ENCODE data around the gene TSHZ2. TPM values are rescaled to one million over a fixed set of nuclear protein-coding genes. Genes with fewer than 3 reads are reported as not detected.

The TSHZ2 gene
- total RNA-seq, 1 experiment from 2014 or later: 0.07 TPM

GRCh38 chr20:53074811-53075314 is 102.7 kb downstream of the TSHZ2 start (continued):
- TF ChIP-seq, protein P1, sequence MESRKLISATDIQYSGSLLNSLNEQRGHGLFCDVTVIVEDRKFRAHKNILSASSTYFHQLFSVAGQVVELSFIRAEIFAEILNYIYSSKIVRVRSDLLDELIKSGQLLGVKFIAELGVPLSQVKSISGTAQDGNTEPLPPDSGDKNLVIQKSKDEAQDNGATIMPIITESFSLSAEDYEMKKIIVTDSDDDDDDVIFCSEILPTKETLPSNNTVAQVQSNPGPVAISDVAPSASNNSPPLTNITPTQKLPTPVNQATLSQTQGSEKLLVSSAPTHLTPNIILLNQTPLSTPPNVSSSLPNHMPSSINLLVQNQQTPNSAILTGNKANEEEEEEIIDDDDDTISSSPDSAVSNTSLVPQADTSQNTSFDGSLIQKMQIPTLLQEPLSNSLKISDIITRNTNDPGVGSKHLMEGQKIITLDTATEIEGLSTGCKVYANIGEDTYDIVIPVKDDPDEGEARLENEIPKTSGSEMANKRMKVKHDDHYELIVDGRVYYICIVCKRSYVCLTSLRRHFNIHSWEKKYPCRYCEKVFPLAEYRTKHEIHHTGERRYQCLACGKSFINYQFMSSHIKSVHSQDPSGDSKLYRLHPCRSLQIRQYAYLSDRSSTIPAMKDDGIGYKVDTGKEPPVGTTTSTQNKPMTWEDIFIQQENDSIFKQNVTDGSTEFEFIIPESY (IDR thresholded peaks at IDR 0.05; ENCODE audit: extremely low read depth, insufficient replicate concordance, low read length): no peak
- TF ChIP-seq YY1 (IDR thresholded peaks at IDR 0.05; ENCODE audit: extremely low read depth, insufficient replicate concordance, low read depth, low read length) (no peak), ZFX (IDR thresholded peaks at IDR 0.05) (no peak)

DNA sequence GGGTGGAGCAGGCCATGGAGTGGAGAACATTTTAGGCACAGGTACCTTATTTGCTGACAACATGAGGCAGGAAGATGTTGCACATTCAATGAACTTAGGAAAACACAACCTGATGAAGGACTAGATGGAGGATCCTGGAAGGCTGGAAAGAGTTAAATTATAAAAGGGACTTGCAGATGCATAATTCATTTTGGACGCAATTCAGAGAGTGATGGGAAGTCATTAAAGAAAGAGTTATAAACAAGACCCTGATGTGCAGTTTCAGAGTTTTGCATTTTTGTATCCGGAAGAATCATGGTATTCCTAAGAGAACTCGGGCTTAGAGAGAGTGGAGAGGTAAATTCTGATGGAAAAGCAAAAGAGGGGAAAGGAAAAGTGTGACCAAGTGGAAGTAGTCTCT is 104.5 kb downstream of the TSHZ2 start:
- ChIA-PET CTCF (no interaction called here), RAD21 (ENCODE audit: low non-redundant PET in 1 of 2, low total read pairs in 2 of 2, uncharacterized antibody in 2 of 2, unreplicated experiment in 2 of 2) (no interaction called here), POLR2A (no interaction called here)
- Histone ChIP-seq H3K9me3 (ENCODE audit: control insufficient read depth in 1 of 2, insufficient read depth in 1 of 2, low read depth in 1 of 2, low read length in 2 of 2) (no peaks in the 10 kb centered on the region), H3K36me3 (ENCODE audit: control insufficient read depth in 1 of 2, insufficient read depth in 2 of 2, low read length in 2 of 2) (no peaks in the 10 kb centered on the region), H3K4me1 (ENCODE audit: control insufficient read depth in 1 of 2, insufficient read depth in 2 of 2, low read length in 2 of 2) (no peaks in the 10 kb centered on the region; a peak in 1 of 4 replicates), H3K79me2 (ENCODE audit: insufficient read depth, low read length) (no peaks in the 10 kb centered on the region), H3K27ac (ENCODE audit: low read depth, low read length) (no peak overlapping the region), H3K9ac (ENCODE audit: low read length) (no peak overlapping the region), H4K20me1 (ENCODE audit: insufficient read depth) (no peaks in the 10 kb centered on the region), H3K4me3 (replicated peaks in 1 of 2; ENCODE audit: low read depth in 1 of 2, low read length in 2 of 2) (no peak overlapping the region), H2AFZ (ENCODE audit: low read depth, low read length, poor library complexity, severe bottlenecking) (no peak overlapping the region), H3K4me2 (ENCODE audit: low read length) (no peak overlapping the region), H3K9me2 (ENCODE audit: insufficient read depth) (no peaks in the 10 kb centered on the region), H3K27me3 (ENCODE audit: insufficient read depth, low read length) (0 out of 2 replicates have a peak, but pooled peaks cover 4% of the 10 kb centered on the region)
- DNase-seq (ENCODE audit: low read depth, low spot score) (no peak), ATAC-seq (no peak)
- BruUV-seq (replicated peaks): no TSS peak
- no peak for TF ChIP-seq RAD21 (IDR thresholded peaks at IDR 0.05; ENCODE audit: low read depth)
- no peak for TF ChIP-seq ELF1 (IDR thresholded peaks at IDR 0.05; ENCODE audit: borderline replicate concordance, low read depth)
- no peak for TF ChIP-seq SIN3A (IDR thresholded peaks at IDR 0.05; ENCODE audit: low read depth)
- TF ChIP-seq TCF7L2 (IDR thresholded peaks at IDR 0.05; ENCODE audit: borderline replicate concordance, extremely low read depth, insufficient read depth, insufficient read length): no peak
- TF ChIP-seq EGR1 (IDR thresholded peaks at IDR 0.05; ENCODE audit: low read depth): no peak
- TF ChIP-seq POLR2AphosphoS5 (IDR thresholded peaks at IDR 0.05; ENCODE audit: low read depth, low read length): no peak
- no peak for TF ChIP-seq YY1 (IDR thresholded peaks at IDR 0.05; ENCODE audit: extremely low read depth, insufficient replicate concordance, low read depth, low read length)
- no peak for TF ChIP-seq JUND (IDR thresholded peaks at IDR 0.05)
- TF ChIP-seq, protein P1 (IDR thresholded peaks at IDR 0.05; ENCODE audit: extremely low read depth, insufficient replicate concordance, low read length): no peak
- no peak for TF ChIP-seq CEBPB (IDR thresholded peaks at IDR 0.05; ENCODE audit: low read depth)
- intact Hi-C loops (cut with micrococcal nuclease): no loop called here

All from HCT116 (cell line).